Transverse colon (tissue), 4 donors: ENCODE results near the gene PELI2. TPM values are rescaled to one million over a fixed set of nuclear protein-coding genes. Genes with fewer than 3 reads are reported as not detected.

Experiments used
- DNase-seq: peaks from one replicate; pipeline ENCODE4 v3.0.0-alpha.2; 2019
- H3K27ac ChIP-seq, 4 donors: fragments of 200-600 bp; sonication (generic); 2 replicates each; pipeline ENCODE4 v1.5.1; 2016 to 2018; ENCODE audit warnings: inconsistent platforms in 4 of 4
- H3K27me3 ChIP-seq: fragments of 200-600 bp; sonication (generic); 2 replicates; pipeline ENCODE4 v1.5.1; 2017; ENCODE audit warnings: inconsistent platforms
- H3K36me3 ChIP-seq, 4 donors: fragments of 200-600 bp; sonication (generic); 2 replicates each; pipeline ENCODE4 v1.5.1; 2017 to 2019; ENCODE audit warnings: inconsistent platforms in 4 of 4
- H3K4me1 ChIP-seq, 4 donors: fragments of 200-600 bp; sonication (generic); 2 replicates each; pipeline ENCODE4 v1.5.1; 2017 to 2020; ENCODE audit warnings: inconsistent platforms in 4 of 4
- H3K4me3 ChIP-seq, 4 donors: fragments of 200-600 bp; sonication (generic); 1 replicate in 1 of 4; 2 replicates in 3 of 4; pipeline versions ENCODE4 v1.5.1 to v1.6.1; 2017 to 2019; ENCODE audit warnings: inconsistent platforms in 4 of 4
- H3K9me3 ChIP-seq, 2 donors: fragments of 200-600 bp; sonication (generic); 2 replicates each; pipeline ENCODE4 v1.5.1; 2017 to 2019; ENCODE audit warnings: inconsistent platforms in 2 of 2
- CTCF ChIP-seq, 5 experiments: fragments of 200-600 bp in 3 of 5; fragments of 450-650 bp in 2 of 5; sonication (generic) in 3 of 5; IDR thresholded peaks; 1 replicate in 2 of 5; 2 replicates in 3 of 5; pipeline ENCODE4 v1.5.1; 2016 to 2017; ENCODE audit warnings: antibody characterized with exemption in 5 of 5, inconsistent platforms in 3 of 5, mild to moderate bottlenecking in 2 of 5, moderate library complexity in 1 of 5
- EP300 ChIP-seq: sonication (generic); formaldehyde crosslinking; IDR thresholded peaks from one replicate; pipeline ENCODE4 v1.6.1; 2017; ENCODE audit warnings: antibody characterized with exemption, low read depth
- POLR2A ChIP-seq: fragments of 450-650 bp; IDR thresholded peaks from one replicate; pipeline ENCODE4 v1.6.1; 2016; ENCODE audit warnings: antibody characterized with exemption, mild to moderate bottlenecking, moderate library complexity
- POLR2AphosphoS5 ChIP-seq, 3 donors: sonication (generic); formaldehyde crosslinking; IDR thresholded peaks; one replicate each; pipeline ENCODE4 v1.6.1; 2016; ENCODE audit warnings: antibody characterized with exemption in 3 of 3
- WGBS, 2 donors: methylation state at CpG; one replicate each; pipeline ENCODE4 v1.1.5; 2018; ENCODE audit warnings: low coverage in 1 of 2; 5-methylcytosine and 5-hydroxymethylcytosine counted together
- in situ Hi-C, 4 donors: fragments of 200-750 bp; cut with MboI; loops; one replicate each; pipeline versions ENCODE4 v1.15.0 to v1.15.1; 2017; ENCODE audit warnings: low sequenced_read_pairs in 3 of 4, low pct_ligation_motif_present in 1 of 4, low pct_unique_long_range_greater_than_20kb in 1 of 4
- intact Hi-C: fragments of 100-400 bp; cut with DNase I; formaldehyde crosslinking; loops from one replicate; pipeline ENCODE4 v1.15.1; 2023; ENCODE audit warnings: low total_unique reads
- total RNA-seq, 4 donors: library from RNA; depleted of rRNA; stranded (reverse); fragments of >200 nt; gene quantifications; one replicate each; pipeline ENCODE4 v1.1.0, GENCODE V29; 2016

Gene PELI2
- total RNA-seq, 4 donors from 2014 or later = 4.8 to 29.9 (median 14.7) TPM

- in situ Hi-C loops (no loop called here), intact Hi-C loops (no loop called here)
- Histone ChIP-seq H3K36me3 (no peaks in the 10 kb centered on the region), H3K9me3 (no peaks in the 10 kb centered on the region), H3K27ac (no peak overlapping the region), H3K4me3 (no peak overlapping the region), H3K27me3 (no peaks in the 10 kb centered on the region), H3K4me1 (peaks cover 0 to 34% (median 11%) of the 10 kb centered on the region in 4 donors)
- DNase-seq = no peak
- no peak for TF ChIP-seq CTCF (IDR thresholded peaks at IDR 0.05)
- 69 to 71% methylated on average over 1 of the region's 1 CpG for WGBS, 2 donors
Measured at GRCh38 chr14:56135668-56136067, 17.5 kb downstream of the PELI2 start.

GRCh38 chr14:56136571-56137452 lies 18.6 kb downstream of the PELI2 start:
- no peak for DNase-seq
- no peak for TF ChIP-seq EP300
- TF ChIP-seq POLR2A = no peak
- TF ChIP-seq CTCF (IDR thresholded peaks at IDR 0.05) = no peak
- in situ Hi-C loops = no loop called here
- WGBS, 2 donors = 88 to 89% methylated on average over 1 to 2 of the region's 2 CpGs
- intact Hi-C loops = no loop called here
- H3K27me3 ChIP-seq = no peaks in the 10 kb centered on the region
- H3K4me3 ChIP-seq = no peak overlapping the region
- H3K27ac ChIP-seq = no peak overlapping the region
- H3K36me3 ChIP-seq = no peaks in the 10 kb centered on the region
- no peaks in the 10 kb centered on the region for H3K9me3 ChIP-seq
- peaks cover 0 to 23% (median 7%) of the 10 kb centered on the region in 4 donors for H3K4me1 ChIP-seq

GRCh38 chr14:56137453-56137807 lies 19.2 kb downstream of the PELI2 start:
- Histone ChIP-seq H3K36me3 (no peaks in the 10 kb centered on the region), H3K4me3 (no peak overlapping the region), H3K27ac (no peak overlapping the region), H3K9me3 (no peaks in the 10 kb centered on the region), H3K27me3 (no peaks in the 10 kb centered on the region), H3K4me1 (peaks cover 0 to 17% (median under 1%) of the 10 kb centered on the region in 4 donors)
- in situ Hi-C loops (no loop called here), intact Hi-C loops (no loop called here)
- no peak for TF ChIP-seq EP300
- no peak for TF ChIP-seq POLR2A
- no peak for TF ChIP-seq CTCF (IDR thresholded peaks at IDR 0.05)
- no peak for TF ChIP-seq POLR2AphosphoS5 (IDR thresholded peaks at IDR 0.05)
- no peak for DNase-seq
- 79 to 89% methylated on average over 7 of the region's 7 CpGs for WGBS, 2 donors

GRCh38 chr14:56137849-56138248 lies 19.6 kb downstream of the PELI2 start:
- in situ Hi-C loops (no loop called here), intact Hi-C loops (no loop called here)
- WGBS, 2 donors = 93% methylated on average over 9 of the region's 9 CpGs; no CpG with 5 or more reads in 1 of the 2 donors
- no peak for DNase-seq
- no peaks in the 10 kb centered on the region for H3K9me3 ChIP-seq
- H3K4me1 ChIP-seq = peaks cover 0 to 13% (median 0%) of the 10 kb centered on the region in 4 donors
- no peak overlapping the region for H3K4me3 ChIP-seq
- TF ChIP-seq POLR2A (no peak), EP300 (no peak), POLR2AphosphoS5 (IDR thresholded peaks at IDR 0.05) (no peak), CTCF (IDR thresholded peaks at IDR 0.05) (no peak)
- H3K27me3 ChIP-seq = no peaks in the 10 kb centered on the region
- no peak overlapping the region for H3K27ac ChIP-seq
- H3K36me3 ChIP-seq = no peaks in the 10 kb centered on the region
